ENCODE data around the gene ARL5B. TPM values are rescaled to one million over a fixed set of nuclear protein-coding genes. Genes with fewer than 3 reads are reported as not detected.

ARL5B gene
- total and polyA plus RNA-seq, 7 donors: 2.9 to 8.9 (median 7.0) TPM

DNA sequence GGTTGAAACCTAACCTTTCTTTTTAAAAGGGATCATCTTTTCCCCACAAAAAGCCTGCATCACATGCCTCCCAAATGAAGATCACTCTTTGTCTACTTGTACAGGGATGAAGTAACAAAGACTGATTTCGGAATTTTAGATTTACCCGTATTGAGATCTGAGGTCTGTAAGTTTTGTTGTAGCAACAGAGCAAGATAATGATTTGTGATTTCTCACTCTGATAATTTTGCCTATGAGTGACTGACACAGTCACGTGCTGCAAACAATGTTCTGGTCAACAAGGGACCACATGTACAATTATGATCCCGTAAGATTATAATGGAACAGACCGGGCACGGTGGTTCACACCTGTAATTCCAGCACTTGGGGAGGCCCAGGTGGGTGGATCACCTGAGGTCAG is 31.3 kb downstream of the ARL5B start:
- ATAC-seq: no peak
- H3K9me3 ChIP-seq: no peaks in the 10 kb centered on the region
- WGBS, 3 donors: 83 to 90% (median 86%) methylated on average over 6 of the region's 6 CpGs
- H3K27ac ChIP-seq: no peak overlapping the region
- TF ChIP-seq, protein P1, sequence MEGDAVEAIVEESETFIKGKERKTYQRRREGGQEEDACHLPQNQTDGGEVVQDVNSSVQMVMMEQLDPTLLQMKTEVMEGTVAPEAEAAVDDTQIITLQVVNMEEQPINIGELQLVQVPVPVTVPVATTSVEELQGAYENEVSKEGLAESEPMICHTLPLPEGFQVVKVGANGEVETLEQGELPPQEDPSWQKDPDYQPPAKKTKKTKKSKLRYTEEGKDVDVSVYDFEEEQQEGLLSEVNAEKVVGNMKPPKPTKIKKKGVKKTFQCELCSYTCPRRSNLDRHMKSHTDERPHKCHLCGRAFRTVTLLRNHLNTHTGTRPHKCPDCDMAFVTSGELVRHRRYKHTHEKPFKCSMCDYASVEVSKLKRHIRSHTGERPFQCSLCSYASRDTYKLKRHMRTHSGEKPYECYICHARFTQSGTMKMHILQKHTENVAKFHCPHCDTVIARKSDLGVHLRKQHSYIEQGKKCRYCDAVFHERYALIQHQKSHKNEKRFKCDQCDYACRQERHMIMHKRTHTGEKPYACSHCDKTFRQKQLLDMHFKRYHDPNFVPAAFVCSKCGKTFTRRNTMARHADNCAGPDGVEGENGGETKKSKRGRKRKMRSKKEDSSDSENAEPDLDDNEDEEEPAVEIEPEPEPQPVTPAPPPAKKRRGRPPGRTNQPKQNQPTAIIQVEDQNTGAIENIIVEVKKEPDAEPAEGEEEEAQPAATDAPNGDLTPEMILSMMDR (IDR thresholded peaks at IDR 0.05): no peak
- no peaks in the 10 kb centered on the region for H3K36me3 ChIP-seq (ENCODE audit: insufficient read depth in 1 of 2, low read depth in 1 of 2)
- H3K27me3 ChIP-seq (ENCODE audit: insufficient read depth in 3 of 3, low read length in 2 of 3): no peaks in the 10 kb centered on the region
- intact Hi-C loops (cut with DNase I): no loop called here
- H3K4me3 ChIP-seq: no peak overlapping the region
- no peak for DNase-seq
- H3K4me1 ChIP-seq: no peaks in the 10 kb centered on the region

DNA sequence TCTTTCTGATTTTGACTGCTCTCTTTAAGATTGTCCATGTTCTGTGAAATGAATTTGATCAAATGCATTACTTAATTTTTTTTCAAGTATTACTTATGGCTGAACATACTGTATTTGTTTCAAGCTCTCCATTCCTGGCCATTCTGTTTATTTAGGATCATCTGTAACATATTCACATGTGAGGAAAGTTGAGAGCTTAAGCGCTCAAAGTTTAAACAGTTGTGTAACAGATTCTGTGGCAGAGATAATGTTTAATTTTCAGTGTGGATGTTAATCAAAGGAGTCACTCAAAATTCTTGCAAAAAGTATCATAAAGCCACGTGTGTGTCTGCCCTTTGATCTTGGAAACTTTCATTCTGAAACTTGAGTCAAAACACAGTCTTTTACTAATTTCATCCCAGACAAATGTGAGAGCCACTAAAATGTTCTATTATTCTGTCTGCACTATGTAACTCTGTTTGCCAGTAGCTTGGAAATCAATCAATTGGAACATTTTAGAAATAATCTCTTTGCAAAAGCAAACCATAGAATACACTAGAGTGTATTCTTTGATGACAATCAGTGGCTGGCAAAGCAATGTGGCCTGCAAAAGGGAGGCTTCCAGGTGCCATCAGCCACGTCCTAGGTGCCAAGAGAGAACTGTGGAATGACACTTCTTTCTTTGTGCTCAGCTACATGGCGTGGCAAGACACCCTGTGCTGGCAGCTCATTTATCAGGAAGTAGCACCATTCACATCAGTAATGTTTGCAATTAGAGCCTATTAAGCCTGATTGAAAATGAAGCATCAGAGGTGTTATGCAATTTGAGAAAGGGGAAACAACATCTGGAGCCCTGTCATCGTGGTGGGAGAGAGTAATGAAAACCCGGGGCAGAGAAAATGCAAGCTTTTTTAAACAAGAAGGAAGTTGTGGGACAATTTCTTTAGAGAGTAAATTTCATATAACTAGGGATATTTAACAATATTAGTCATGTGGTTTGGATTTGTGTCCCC is 40.9 kb downstream of the ARL5B start:
- TF ChIP-seq, protein P1 (IDR thresholded peaks at IDR 0.05): no peak
- no peak overlapping the region for H3K27ac ChIP-seq
- DNase-seq (no peak), ATAC-seq (no peak)
- no peaks in the 10 kb centered on the region for H3K36me3 ChIP-seq (ENCODE audit: insufficient read depth in 1 of 2, low read depth in 1 of 2)
- no peaks in the 10 kb centered on the region for H3K9me3 ChIP-seq
- H3K27me3 ChIP-seq (ENCODE audit: insufficient read depth in 3 of 3, low read length in 2 of 3): no peaks in the 10 kb centered on the region
- no peak overlapping the region for H3K4me3 ChIP-seq
- 44 to 51% (median 49%) methylated on average over 6 of the region's 6 CpGs for WGBS, 3 donors
- intact Hi-C loops (cut with DNase I): no loop called here
- H3K4me1 ChIP-seq: no peaks in the 10 kb centered on the region

DNA sequence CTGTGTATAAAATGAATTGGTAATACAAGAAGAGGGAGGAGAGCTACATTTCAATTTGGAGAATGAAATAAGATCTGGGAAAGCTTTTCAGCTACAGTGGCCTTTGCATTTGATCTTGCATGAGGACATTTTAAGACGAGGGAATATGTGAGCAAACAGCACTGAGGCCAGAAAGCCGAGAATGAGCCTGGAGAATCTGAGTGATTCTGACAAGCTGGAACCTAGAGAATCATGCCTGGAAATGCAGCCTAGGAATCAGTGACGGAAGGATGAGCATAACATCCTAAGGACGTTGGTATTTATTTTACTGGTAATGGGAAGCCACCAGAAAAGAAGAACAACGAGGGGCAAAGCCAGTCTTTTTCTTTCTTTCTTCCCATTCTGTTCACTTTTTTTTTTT is 44.3 kb downstream of the ARL5B start:
- 44 to 50% (median 48%) methylated on average over 5 of the region's 5 CpGs for WGBS, 3 donors
- H3K4me1 ChIP-seq: no peaks in the 10 kb centered on the region
- TF ChIP-seq, protein P1 (IDR thresholded peaks at IDR 0.05): no peak
- intact Hi-C loops (cut with DNase I): no loop called here
- H3K4me3 ChIP-seq: no peak overlapping the region
- ATAC-seq: no peak
- H3K36me3 ChIP-seq (ENCODE audit: insufficient read depth in 1 of 2, low read depth in 1 of 2): no peaks in the 10 kb centered on the region
- DNase-seq: no peak
- H3K27me3 ChIP-seq (ENCODE audit: insufficient read depth in 3 of 3, low read length in 2 of 3): no peaks in the 10 kb centered on the region
- H3K27ac ChIP-seq: no peak overlapping the region
- no peaks in the 10 kb centered on the region for H3K9me3 ChIP-seq

DNA sequence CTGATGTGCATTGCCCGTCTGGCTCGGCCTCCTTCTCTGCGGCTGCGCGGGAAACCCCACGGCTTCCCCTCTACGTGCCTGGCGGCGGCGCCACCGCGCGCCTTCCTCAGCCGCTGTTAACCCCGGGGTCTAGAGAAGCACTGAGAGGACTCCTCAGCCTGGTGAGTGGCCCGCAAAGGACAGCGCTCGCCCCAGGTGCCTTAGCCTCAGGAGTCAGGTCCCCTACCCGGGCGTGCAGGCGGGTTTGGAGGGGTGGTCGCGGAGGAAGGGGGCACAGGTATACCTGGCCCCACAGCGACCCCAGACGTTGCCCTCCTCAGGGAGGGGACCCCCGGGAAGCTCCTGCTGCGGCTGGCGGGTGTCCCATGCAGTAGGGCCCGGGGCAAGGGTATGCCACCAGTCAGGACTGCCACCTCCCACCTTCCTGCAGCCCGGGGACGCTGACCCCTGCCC is 51.0 kb downstream of the ARL5B start:
- Histone ChIP-seq H3K27ac (no peak overlapping the region), H3K27me3 (ENCODE audit: insufficient read depth in 3 of 3, low read length in 2 of 3) (no peaks in the 10 kb centered on the region), H3K36me3 (ENCODE audit: insufficient read depth in 1 of 2, low read depth in 1 of 2) (no peaks in the 10 kb centered on the region), H3K9me3 (no peaks in the 10 kb centered on the region), H3K4me1 (no peaks in the 10 kb centered on the region), H3K4me3 (no peak overlapping the region)
- TF ChIP-seq, protein P1 (IDR thresholded peaks at IDR 0.05): no peak
- 84 to 86% (median 86%) methylated on average over 31 of the region's 31 CpGs for WGBS, 3 donors
- intact Hi-C loops (cut with DNase I): no loop called here
- no peak for ATAC-seq
- no peak for DNase-seq
